RPMI8226 (cell line): ENCODE results near the gene NKAIN1.
"Not testable (repeated sequence)": the region's sequence is repeated elsewhere in the genome, so short reads cannot be mapped to it uniquely, and the experiment has no call there.

ENCODE experiments used
- DNase-seq: peaks from one replicate; pipeline ENCODE4 v3.0.0-alpha.2; 2015

Gene NKAIN1

GRCh38 chr1:31231802-31232201 lies 7.9 kb downstream of the NKAIN1 start:
- DNase-seq, result no peak

- no peak for DNase-seq
Measured at GRCh38 chr1:31230378-31230777, 9.3 kb downstream of the NKAIN1 start.

GRCh38 chr1:31228986-31229385 lies 10.7 kb downstream of the NKAIN1 start:
- DNase-seq, result no peak

GRCh38 chr1:31227891-31228568 lies 11.7 kb downstream of the NKAIN1 start:
- DNase-seq, result no peak

- no peak for DNase-seq
Measured at GRCh38 chr1:31224068-31224467, 15.6 kb downstream of the NKAIN1 start.

- no peak for DNase-seq
Measured at GRCh38 chr1:31222176-31222575, 17.5 kb downstream of the NKAIN1 start.

- peak; percentile 33 for DNase-seq
Measured at GRCh38 chr1:31221072-31221471, 18.6 kb downstream of the NKAIN1 start.

- DNase-seq, result no peak
Measured at GRCh38 chr1:31219489-31219888, 20.2 kb downstream of the NKAIN1 start.

- DNase-seq, result no peak
Measured at GRCh38 chr1:31218705-31219104, 21.0 kb downstream of the NKAIN1 start.

- no peak for DNase-seq
Measured at GRCh38 chr1:31216016-31216415, 23.7 kb downstream of the NKAIN1 start.

GRCh38 chr1:31215065-31215570 lies 24.6 kb downstream of the NKAIN1 start:
- no peak for DNase-seq

- DNase-seq, result peak; percentile 38
Measured at GRCh38 chr1:31214316-31215064, 25.2 kb downstream of the NKAIN1 start.

GRCh38 chr1:31208361-31208945 lies 31.2 kb downstream of the NKAIN1 start:
- no peak for DNase-seq

GRCh38 chr1:31207569-31207968 lies 32.1 kb downstream of the NKAIN1 start:
- DNase-seq, result no peak

GRCh38 chr1:31207046-31207445 lies 32.6 kb downstream of the NKAIN1 start:
- DNase-seq, result no peak

GRCh38 chr1:31203215-31203614 lies 36.5 kb downstream of the NKAIN1 start:
- DNase-seq, result no peak

GRCh38 chr1:31201931-31202360 lies 37.7 kb downstream of the NKAIN1 start:
- DNase-seq, result no peak

GRCh38 chr1:31199949-31200348 lies 39.7 kb downstream of the NKAIN1 start:
- no peak for DNase-seq

GRCh38 chr1:31199236-31199790 lies 40.4 kb downstream of the NKAIN1 start:
- DNase-seq, result no peak

- DNase-seq, result no peak
Measured at GRCh38 chr1:31198600-31198999, 41.1 kb downstream of the NKAIN1 start.

GRCh38 chr1:31198150-31198549 lies 41.5 kb downstream of the NKAIN1 start:
- DNase-seq, result no peak

- no peak for DNase-seq
Measured at GRCh38 chr1:31196685-31197084, 43.0 kb downstream of the NKAIN1 start.

- DNase-seq, result not testable (repeated sequence)
Measured at GRCh38 chr1:31195267-31195666, 44.4 kb downstream of the NKAIN1 start.

- DNase-seq, result no peak
Measured at GRCh38 chr1:31193729-31194128, 46.0 kb downstream of the NKAIN1 start.
